GM18951 (cell line): ENCODE measurements around the gene VPS13C.

Source experiments
- POLR2A ChIP-seq: IDR thresholded peaks from 4 replicates; pipeline ENCODE4 v1.6.1; 2011; ENCODE audit warnings: mild to moderate bottlenecking; ENCODE audit not compliant: insufficient read length, insufficient read depth; ENCODE audit errors: extremely low read depth
- in situ Hi-C: fragments of 300-500 bp; cut with MboI; formaldehyde crosslinking; loops from one replicate; pipeline ENCODE4 v1.12.0; 2022; ENCODE audit warnings: low sequenced_read_pairs, mixed read lengths, inconsistent platforms; ENCODE audit not compliant: unreplicated experiment

VPS13C gene

GRCh38 chr15:61869656-61870055 is 190.6 kb downstream of the VPS13C start:
- TF ChIP-seq POLR2A: no peak
- in situ Hi-C loops: loop anchor here (5.0 kb wide), 1 partner anchor 198 kb away; the partner anchor contains the start of gene C2CD4A

GRCh38 chr15:61861962-61862361 is 198.3 kb downstream of the VPS13C start:
- TF ChIP-seq POLR2A: no peak
- in situ Hi-C loops: no loop called here

- TF ChIP-seq POLR2A: no peak
- in situ Hi-C loops: no loop called here
Observed at GRCh38 chr15:61857169-61857829, 202.9 kb downstream of the VPS13C start.

GRCh38 chr15:61856295-61856694 is 204.0 kb downstream of the VPS13C start:
- no peak for TF ChIP-seq POLR2A

GRCh38 chr15:61853195-61853594 is 207.1 kb downstream of the VPS13C start:
- in situ Hi-C loops: no loop called here
- TF ChIP-seq POLR2A: no peak

More at GRCh38 chr15:61856295-61856694, 204.0 kb downstream of the VPS13C start:
- in situ Hi-C loops: no loop called here

- in situ Hi-C loops: no loop called here
- TF ChIP-seq POLR2A: no peak
Observed at GRCh38 chr15:61851955-61852354, 208.3 kb downstream of the VPS13C start.

- in situ Hi-C loops: no loop called here
- no peak for TF ChIP-seq POLR2A
Observed at GRCh38 chr15:61849447-61849846, 210.8 kb downstream of the VPS13C start.

- in situ Hi-C loops: no loop called here
- no peak for TF ChIP-seq POLR2A
Observed at GRCh38 chr15:61841466-61841865, 218.8 kb downstream of the VPS13C start.

- in situ Hi-C loops: no loop called here
- no peak for TF ChIP-seq POLR2A
Observed at GRCh38 chr15:61840090-61840489, 220.2 kb downstream of the VPS13C start.

GRCh38 chr15:61839546-61839945 is 220.7 kb downstream of the VPS13C start:
- in situ Hi-C loops: loop anchor here (10.0 kb wide), 1 partner anchor 675 kb away; no protein-coding TSS in a partner anchor
- no peak for TF ChIP-seq POLR2A

GRCh38 chr15:61835496-61836106 is 224.6 kb downstream of the VPS13C start:
- no peak for TF ChIP-seq POLR2A
- in situ Hi-C loops: loop anchor here (10.0 kb wide), 1 partner anchor 671 kb away; no protein-coding TSS in a partner anchor

GRCh38 chr15:61835029-61835428 is 225.2 kb downstream of the VPS13C start:
- in situ Hi-C loops: loop anchor here (10.0 kb wide), 1 partner anchor 670 kb away; no protein-coding TSS in a partner anchor

GRCh38 chr15:61834076-61834697 is 226.1 kb downstream of the VPS13C start:
- in situ Hi-C loops: loop anchor here (10.0 kb wide), 1 partner anchor 669 kb away; no protein-coding TSS in a partner anchor
- TF ChIP-seq POLR2A: no peak

More at GRCh38 chr15:61835029-61835428, 225.2 kb downstream of the VPS13C start:
- TF ChIP-seq POLR2A: no peak
